Measurements from ENCODE around the gene TBCC.

TBCC gene

GRCh38 chr6:42702200-42702599 is 43.7 kb downstream of the TBCC start:
- Histone ChIP-seq H3K27me3 (ENCODE audit: low read length) (no peaks in the 10 kb centered on the region), H4K20me1 (ENCODE audit: low read depth, low read length) (no peaks in the 10 kb centered on the region), H3K36me3 (ENCODE audit: low read length) (no peaks in the 10 kb centered on the region), H2AFZ (ENCODE audit: low read depth, low read length, severe bottlenecking) (no peak overlapping the region), H3K27ac (ENCODE audit: low read depth, low read length) (no peak overlapping the region), H3K9me2 (replicated peaks; ENCODE audit: insufficient read depth, low read length) (no peaks in the 10 kb centered on the region), H3K4me3 (ENCODE audit: insufficient read depth, low read length, poor library complexity, severe bottlenecking) (no peak overlapping the region), H3F3A (ENCODE audit: insufficient read depth) (no peaks in the 10 kb centered on the region), H3K4me2 (ENCODE audit: low read depth, low read length, poor library complexity, severe bottlenecking) (no peak overlapping the region), H3K79me2 (ENCODE audit: insufficient read depth, low read length) (no peaks in the 10 kb centered on the region), H3K9ac (ENCODE audit: low read length) (no peak overlapping the region), H3K9me3 (ENCODE audit: insufficient read depth, low read length) (no peaks in the 10 kb centered on the region)
- TF ChIP-seq CTCF (IDR thresholded peaks at IDR 0.05; ENCODE audit: insufficient read depth, low read length, poor library complexity, severe bottlenecking) = no peak
- TF ChIP-seq EZH2phosphoT487 (conservative IDR thresholded peaks at IDR 0.05; ENCODE audit: low read length) = no peak

GRCh38 chr6:42698217-42698616 is 47.7 kb downstream of the TBCC start:
- Histone ChIP-seq H3K27me3 (ENCODE audit: low read length) (no peaks in the 10 kb centered on the region), H3K4me3 (ENCODE audit: insufficient read depth, low read length, poor library complexity, severe bottlenecking) (no peak overlapping the region), H4K20me1 (ENCODE audit: low read depth, low read length) (no peaks in the 10 kb centered on the region), H3K36me3 (ENCODE audit: low read length) (no peaks in the 10 kb centered on the region), H3K4me2 (ENCODE audit: low read depth, low read length, poor library complexity, severe bottlenecking) (no peak overlapping the region), H3K79me2 (ENCODE audit: insufficient read depth, low read length) (no peaks in the 10 kb centered on the region), H3F3A (ENCODE audit: insufficient read depth) (no peaks in the 10 kb centered on the region), H3K9me2 (replicated peaks; ENCODE audit: insufficient read depth, low read length) (no peaks in the 10 kb centered on the region), H2AFZ (ENCODE audit: low read depth, low read length, severe bottlenecking) (no peak overlapping the region), H3K9ac (ENCODE audit: low read length) (no peak overlapping the region), H3K9me3 (ENCODE audit: insufficient read depth, low read length) (no peaks in the 10 kb centered on the region), H3K27ac (ENCODE audit: low read depth, low read length) (no peak overlapping the region)
- TF ChIP-seq EZH2phosphoT487 (conservative IDR thresholded peaks at IDR 0.05; ENCODE audit: low read length) (no peak), CTCF (IDR thresholded peaks at IDR 0.05; ENCODE audit: insufficient read depth, low read length, poor library complexity, severe bottlenecking) (no peak)

- no peak overlapping the region for H3K9ac ChIP-seq (ENCODE audit: low read length)
- H3K4me3 ChIP-seq (ENCODE audit: insufficient read depth, low read length, poor library complexity, severe bottlenecking) = no peak overlapping the region
- no peaks in the 10 kb centered on the region for H3K79me2 ChIP-seq (ENCODE audit: insufficient read depth, low read length)
- H3K36me3 ChIP-seq (ENCODE audit: low read length) = no peaks in the 10 kb centered on the region; the same call in 1 of the 2 replicates
- H3K27ac ChIP-seq (ENCODE audit: low read depth, low read length) = no peak overlapping the region
- H3F3A ChIP-seq (ENCODE audit: insufficient read depth) = no peaks in the 10 kb centered on the region
- H2AFZ ChIP-seq (ENCODE audit: low read depth, low read length, severe bottlenecking) = no peak overlapping the region
- H3K4me2 ChIP-seq (ENCODE audit: low read depth, low read length, poor library complexity, severe bottlenecking) = no peak overlapping the region
- H3K9me2 ChIP-seq (replicated peaks; ENCODE audit: insufficient read depth, low read length) = no peaks in the 10 kb centered on the region
- H4K20me1 ChIP-seq (ENCODE audit: low read depth, low read length) = no peaks in the 10 kb centered on the region
- TF ChIP-seq EZH2phosphoT487 (conservative IDR thresholded peaks at IDR 0.05; ENCODE audit: low read length) (no peak), CTCF (IDR thresholded peaks at IDR 0.05; ENCODE audit: insufficient read depth, low read length, poor library complexity, severe bottlenecking) (no peak)
- H3K9me3 ChIP-seq (ENCODE audit: insufficient read depth, low read length) = no peaks in the 10 kb centered on the region
- H3K27me3 ChIP-seq (ENCODE audit: low read length) = no peaks in the 10 kb centered on the region
These were observed 48.6 kb downstream of the TBCC start for GRCh38 chr6:42697268-42697655.

All from SU-DHL-6 (cell line).